ENCODE data around the gene TIMP4.

GRCh38 chr3:12188328-12188648 is 29.6 kb upstream of the TIMP4 start:
- TF ChIP-seq POLR2AphosphoS5 (IDR thresholded peaks at IDR 0.05; ENCODE audit: low read depth, low read length) (no peak), POLR2A (IDR thresholded peaks at IDR 0.05; ENCODE audit: low read depth, low read length) (no peak), TAF1 (IDR thresholded peaks at IDR 0.05; ENCODE audit: low read depth, low read length) (no peak), SPI1 (IDR thresholded peaks at IDR 0.05; ENCODE audit: low read depth, low read length) (no peak), POU2F2 (IDR thresholded peaks at IDR 0.05; ENCODE audit: low read depth, low read length) (no peak)

Measured in GM12891 (cell line).